Gastroesophageal sphincter (tissue), 3 donors: Measurements from ENCODE around the gene OPTC.

ENCODE experiments used
- EP300 ChIP-seq: sonication (generic); formaldehyde crosslinking; IDR thresholded peaks from one replicate; pipeline ENCODE4 v1.6.1; 2017; ENCODE audit warnings: antibody characterized with exemption, mild to moderate bottlenecking
- POLR2A ChIP-seq, 2 donors: fragments of 450-650 bp; IDR thresholded peaks; one replicate each; pipeline ENCODE4 v1.6.1; 2017; ENCODE audit warnings: antibody characterized with exemption in 2 of 2, mild to moderate bottlenecking in 2 of 2, moderate library complexity in 1 of 2
- POLR2AphosphoS5 ChIP-seq: sonication (generic); formaldehyde crosslinking; IDR thresholded peaks from one replicate; pipeline ENCODE4 v1.6.1; 2017; ENCODE audit warnings: antibody characterized with exemption
- TF ChIP-seq, protein P1 (sequence below), 4 experiments: fragments of 200-600 bp in 2 of 4; fragments of 450-650 bp in 2 of 4; sonication (generic) in 1 of 4; IDR thresholded peaks; one replicate each; pipeline ENCODE4 v1.5.1; 2017 to 2019; ENCODE audit warnings: antibody characterized with exemption in 4 of 4, mild to moderate bottlenecking in 2 of 4, moderate library complexity in 2 of 4

DNA sequence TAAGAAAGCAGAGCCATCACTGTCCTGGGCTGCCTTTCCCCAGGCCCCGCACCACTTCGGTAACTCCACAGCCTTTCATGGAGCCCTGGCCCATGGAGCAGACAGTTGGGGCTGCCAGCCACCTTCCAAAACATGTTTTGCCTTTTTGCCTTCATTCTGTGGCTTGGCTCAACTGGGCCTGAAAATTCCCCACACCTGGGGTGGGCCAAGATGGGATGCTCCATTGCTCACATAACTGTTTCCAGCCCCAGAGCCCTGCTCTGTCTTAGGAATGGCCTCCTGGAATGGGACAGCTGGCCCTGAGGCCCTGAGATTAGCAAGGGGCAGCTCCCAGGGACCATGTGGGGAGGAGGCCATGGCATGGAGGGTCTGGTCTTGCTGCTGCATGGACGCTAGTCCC lies 29.2 kb upstream of the OPTC start:
- TF ChIP-seq, protein P1, sequence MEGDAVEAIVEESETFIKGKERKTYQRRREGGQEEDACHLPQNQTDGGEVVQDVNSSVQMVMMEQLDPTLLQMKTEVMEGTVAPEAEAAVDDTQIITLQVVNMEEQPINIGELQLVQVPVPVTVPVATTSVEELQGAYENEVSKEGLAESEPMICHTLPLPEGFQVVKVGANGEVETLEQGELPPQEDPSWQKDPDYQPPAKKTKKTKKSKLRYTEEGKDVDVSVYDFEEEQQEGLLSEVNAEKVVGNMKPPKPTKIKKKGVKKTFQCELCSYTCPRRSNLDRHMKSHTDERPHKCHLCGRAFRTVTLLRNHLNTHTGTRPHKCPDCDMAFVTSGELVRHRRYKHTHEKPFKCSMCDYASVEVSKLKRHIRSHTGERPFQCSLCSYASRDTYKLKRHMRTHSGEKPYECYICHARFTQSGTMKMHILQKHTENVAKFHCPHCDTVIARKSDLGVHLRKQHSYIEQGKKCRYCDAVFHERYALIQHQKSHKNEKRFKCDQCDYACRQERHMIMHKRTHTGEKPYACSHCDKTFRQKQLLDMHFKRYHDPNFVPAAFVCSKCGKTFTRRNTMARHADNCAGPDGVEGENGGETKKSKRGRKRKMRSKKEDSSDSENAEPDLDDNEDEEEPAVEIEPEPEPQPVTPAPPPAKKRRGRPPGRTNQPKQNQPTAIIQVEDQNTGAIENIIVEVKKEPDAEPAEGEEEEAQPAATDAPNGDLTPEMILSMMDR (IDR thresholded peaks at IDR 0.05) = no peak
- TF ChIP-seq EP300 = no peak
- TF ChIP-seq POLR2A (IDR thresholded peaks at IDR 0.05) = no peak
- TF ChIP-seq POLR2AphosphoS5 = no peak
